HepG2 (cell line): ENCODE data around the gene UCMA. TPM values are rescaled to one million over a fixed set of nuclear protein-coding genes. Genes with fewer than 3 reads are reported as not detected.

Source experiments
- ATAC-seq: fragments of 200-7000 bp; cut with Tn5 transposase; 3 replicates; pipeline ENCODE4 v1.9.1; 2020; ENCODE audit warnings: mild to moderate bottlenecking, moderate library complexity
- BruUV-seq: library from RNA; stranded (reverse); fragments of 400-500 nt; replicated peaks from 2 replicates; lab custom pipeline; 2021; lab: Mats Ljungman, UMichigan
- CTCF ChIA-PET: fragments of 300-600 bp; formaldehyde crosslinking; extraction: SDS; loops from one replicate; lab custom pipeline; 2021; ENCODE audit warnings: low total read pairs, inconsistent platforms, low intra/inter-chr PET ratio; lab: Yijun Ruan, JAX
- POLR2A ChIA-PET: fragments of 350-600 bp; sonication (Branson Sonifier 250); formaldehyde crosslinking; loops from one replicate; lab custom pipeline; 2020; ENCODE audit warnings: antibody characterized with exemption, inconsistent platforms; lab: Yijun Ruan, JAX
- DNase-seq: peaks from one replicate; pipeline ENCODE4 v3.0.0-alpha.2; 2015; ENCODE audit warnings: low spot score
- FAIRE-seq: peaks from 3 replicates; lab custom pipeline; 2011; peaks lifted over from hg19 to GRCh38; lab: Jason Lieb, UNC
- H2AFZ ChIP-seq: one replicate; pipeline ENCODE4 v1.6.1; 2011; ENCODE audit warnings: low read length, inconsistent platforms
- H3K27ac ChIP-seq: fragments of 300-600 bp; 3 replicates; pipeline ENCODE4 v1.8.0; 2011; ENCODE audit warnings: mixed run types, mild to moderate bottlenecking, mixed read lengths, low read length, inconsistent platforms; ENCODE audit not compliant: insufficient read depth; ENCODE audit errors: extremely low read length
- H3K27me3 ChIP-seq, 2 experiments: fragments of 200-600 bp in 1 of 2; 2 replicates in 1 of 2; 3 replicates in 1 of 2; pipeline versions ENCODE4 v1.6.0 to v1.8.0; 2011; ENCODE audit warnings: low read length in 2 of 2, mild to moderate bottlenecking in 2 of 2, moderate library complexity in 2 of 2, inconsistent platforms in 1 of 2; ENCODE audit not compliant: insufficient read depth in 2 of 2, control insufficient read depth in 1 of 2
- H3K36me3 ChIP-seq, 2 experiments: fragments of 200-600 bp in 1 of 2; replicated peaks in 1 of 2; 2 replicates in 1 of 2; 3 replicates in 1 of 2; pipeline versions ENCODE4 v1.5.1 to v1.8.0; 2011; ENCODE audit warnings: low read length in 2 of 2, inconsistent platforms in 1 of 2; ENCODE audit not compliant: insufficient read depth in 2 of 2, control insufficient read depth in 1 of 2
- H3K4me1 ChIP-seq: 2 replicates; pipeline ENCODE4 v1.5.1; 2012; ENCODE audit warnings: low read length, inconsistent platforms; ENCODE audit not compliant: insufficient read depth
- H3K4me2 ChIP-seq: 2 replicates; pipeline ENCODE4 v1.6.0; 2011; ENCODE audit warnings: low read depth, low read length, inconsistent platforms
- H3K4me3 ChIP-seq, 3 experiments: fragments of 200-600 bp in 1 of 3; sonication (generic), shearing (Covaris generic) in 1 of 3; replicated peaks in 1 of 3; 2 replicates each; pipeline ENCODE4 v1.5.1; 2011 to 2016; ENCODE audit warnings: low read length in 3 of 3, inconsistent platforms in 2 of 3, low read depth in 2 of 3, mild to moderate bottlenecking in 2 of 3, control low read depth in 1 of 3, mixed read lengths in 1 of 3; ENCODE audit not compliant: insufficient read depth in 1 of 3
- H3K79me2 ChIP-seq: one replicate; pipeline ENCODE4 v1.6.1; 2011; ENCODE audit warnings: low read length, inconsistent platforms; ENCODE audit not compliant: insufficient read depth
- H3K9ac ChIP-seq: 2 replicates; pipeline ENCODE4 v1.6.0; 2011; ENCODE audit warnings: mild to moderate bottlenecking, low read depth, low read length, inconsistent platforms; ENCODE audit not compliant: insufficient read depth
- H3K9me3 ChIP-seq: 2 replicates; pipeline ENCODE4 v1.5.1; 2012; ENCODE audit warnings: mild to moderate bottlenecking, low read length
- H4K20me1 ChIP-seq: 2 replicates; pipeline ENCODE4 v1.6.0; 2011; ENCODE audit warnings: inconsistent platforms, mild to moderate bottlenecking, low read length, moderate library complexity; ENCODE audit not compliant: insufficient read depth
- HNF4A ChIP-seq: sonication (generic); formaldehyde crosslinking; IDR thresholded peaks from 2 replicates; pipeline ENCODE4 v1.4.0; 2020; ENCODE audit warnings: missing genetic modification reagents
- MAFF ChIP-seq: IDR thresholded peaks from 2 replicates; pipeline ENCODE4 v1.6.1; 2011; ENCODE audit warnings: low read depth, low read length, improper control_type of control experiment
- MAFK ChIP-seq, 2 experiments: IDR thresholded peaks in 1 of 2; conservative IDR thresholded peaks in 1 of 2; 2 replicates each; pipeline ENCODE4 v1.6.1; 2011; ENCODE audit warnings: improper control_type of control experiment in 2 of 2, low read length in 2 of 2
- NFKBIZ ChIP-seq: IDR thresholded peaks from 2 replicates; pipeline ENCODE4 v1.6.1; 2018; ENCODE audit warnings: missing genetic modification reagents, missing compliant biosample characterization
- TFAP4 ChIP-seq: sonication (generic); IDR thresholded peaks from 2 replicates; pipeline ENCODE4 v1.6.1; 2016; ENCODE audit warnings: low read depth, borderline replicate concordance
- ZSCAN20 ChIP-seq: sonication (generic); formaldehyde crosslinking; IDR thresholded peaks from 2 replicates; pipeline ENCODE4 v1.4.0; 2020; ENCODE audit warnings: missing genetic modification reagents, mild to moderate bottlenecking, borderline replicate concordance
- WGBS: methylation state at CpG from one replicate; pipeline ENCODE4 v1.1.6; 2017; ENCODE audit warnings: low lambda C conversion rate; 5-methylcytosine and 5-hydroxymethylcytosine counted together
- in situ Hi-C: cut with HindIII; loops from 2 replicates; pipeline ENCODE4 v1.10.0; 2017; ENCODE audit warnings: low pct_unique_long_range_greater_than_20kb; ENCODE audit not compliant: extremely low pct_ligation_motif_present
- intact Hi-C: fragments of 100-400 bp; cut with micrococcal nuclease; formaldehyde crosslinking; loops from one replicate; pipeline ENCODE4 v1.10.0; 2022; ENCODE audit not compliant: unreplicated experiment
- polyA plus RNA-seq, 8 experiments: library from polyadenylated mRNA; depleted of rRNA in 3 of 8; stranded (reverse) in 7 of 8; unstranded in 1 of 8; fragments of >200 nt; fragmentation: Illumina TruSeq in 4 of 8; extraction: Trizol in 4 of 8; gene quantifications; 2 replicates each; pipeline versions ENCODE4 v1.2.1 to v1.2.3, GENCODE V29; 2011 to 2016; ENCODE audit warnings: low read depth in 4 of 8, missing spikeins in 1 of 8, mixed read lengths in 1 of 8; ENCODE audit not compliant: insufficient read depth in 1 of 8
- total RNA-seq, 5 experiments: library from RNA; depleted of rRNA; stranded (reverse); fragments of >200 nt; fragmentation: Illumina TruSeq; extraction: Trizol; gene quantifications; 2 replicates each; pipeline ENCODE4 v1.2.3, GENCODE V29; 2016; ENCODE audit warnings: low read depth in 1 of 5
- TF ChIP-seq, protein P1 (sequence below): sonication (generic); formaldehyde crosslinking; conservative IDR thresholded peaks from 2 replicates; pipeline ENCODE4 v1.4.0; 2020; ENCODE audit warnings: missing genetic modification reagents

Gene UCMA
- total and polyA plus RNA-seq, 2 of the 13 experiments (the other 11 are each of a cell fraction or from before 2014, with no cell fraction given) = not detected

DNA sequence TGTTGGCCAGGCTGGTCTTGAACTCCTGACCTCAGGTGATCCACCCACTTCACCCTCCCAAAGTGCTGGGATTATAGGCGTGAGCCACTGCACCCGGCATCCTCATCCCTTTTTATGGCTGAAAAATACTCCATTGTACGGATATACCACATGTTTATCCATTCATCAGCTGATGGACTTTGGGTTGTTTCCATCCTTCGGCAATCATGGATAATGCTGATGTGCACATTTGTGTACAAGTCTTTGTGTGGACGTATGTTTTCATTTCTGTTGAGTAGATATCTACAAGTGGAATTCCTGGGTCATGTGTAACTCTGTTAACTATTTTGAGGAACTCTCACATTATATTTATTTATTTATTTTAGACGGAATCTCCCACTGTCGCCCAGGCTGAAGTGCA is 5.7 kb upstream of the UCMA start:
- FAIRE-seq (no peak), ATAC-seq (no peak), DNase-seq (peak; percentile 31)
- Histone ChIP-seq H3K27me3 (no peaks in the 10 kb centered on the region; a peak in 1 of 5 replicates), H3K9ac (no peak overlapping the region), H3K79me2 (no peaks in the 10 kb centered on the region), H3K36me3 (no peaks in the 10 kb centered on the region), H3K27ac (no peak overlapping the region), H2AFZ (no peak overlapping the region), H3K4me2 (no peak overlapping the region), H3K4me1 (peaks cover 45% of the 10 kb centered on the region), H3K9me3 (no peaks in the 10 kb centered on the region), H4K20me1 (no peaks in the 10 kb centered on the region), H3K4me3 (no peak overlapping the region)
- POLR2A ChIA-PET = no interaction called here
- no peak for TF ChIP-seq NFKBIZ
- TF ChIP-seq HNF4A (CRISPR knock-in tag) = peak; percentile 60
- no peak for TF ChIP-seq ZSCAN20 (CRISPR knock-in tag)
- TF ChIP-seq MAFK (conservative IDR thresholded peaks at IDR 0.05 in 1 of 2, IDR thresholded peaks at IDR 0.05 in 1 of 2; ENCODE audit: low read length in 2 of 2) = peak; percentile 74 to 86
- TF ChIP-seq, protein P1, sequence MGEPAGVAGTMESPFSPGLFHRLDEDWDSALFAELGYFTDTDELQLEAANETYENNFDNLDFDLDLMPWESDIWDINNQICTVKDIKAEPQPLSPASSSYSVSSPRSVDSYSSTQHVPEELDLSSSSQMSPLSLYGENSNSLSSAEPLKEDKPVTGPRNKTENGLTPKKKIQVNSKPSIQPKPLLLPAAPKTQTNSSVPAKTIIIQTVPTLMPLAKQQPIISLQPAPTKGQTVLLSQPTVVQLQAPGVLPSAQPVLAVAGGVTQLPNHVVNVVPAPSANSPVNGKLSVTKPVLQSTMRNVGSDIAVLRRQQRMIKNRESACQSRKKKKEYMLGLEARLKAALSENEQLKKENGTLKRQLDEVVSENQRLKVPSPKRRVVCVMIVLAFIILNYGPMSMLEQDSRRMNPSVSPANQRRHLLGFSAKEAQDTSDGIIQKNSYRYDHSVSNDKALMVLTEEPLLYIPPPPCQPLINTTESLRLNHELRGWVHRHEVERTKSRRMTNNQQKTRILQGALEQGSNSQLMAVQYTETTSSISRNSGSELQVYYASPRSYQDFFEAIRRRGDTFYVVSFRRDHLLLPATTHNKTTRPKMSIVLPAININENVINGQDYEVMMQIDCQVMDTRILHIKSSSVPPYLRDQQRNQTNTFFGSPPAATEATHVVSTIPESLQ (CRISPR knock-in tag) = no peak
- TF ChIP-seq MAFF = peak; percentile 79
- peak; percentile 92 for TF ChIP-seq TFAP4
- no TSS peak for BruUV-seq
- intact Hi-C loops (no loop called here), in situ Hi-C loops (no loop called here)
- CTCF ChIA-PET = no interaction called here
- 21% methylated on average over 7 of the region's 7 CpGs for WGBS
